ENCODE results near the gene KDM4B.

The KDM4B gene

GRCh38 chr19:4980067-4980466 is 11.2 kb downstream of the KDM4B start:
- no peak for DNase-seq (ENCODE audit: low read depth, low spot score)
- no peak for TF ChIP-seq CTCF (IDR thresholded peaks at IDR 0.05; ENCODE audit: low read depth, low read length)
- in situ Hi-C loops (cut with HindIII; ENCODE audit: low sequenced_read_pairs), result no loop called here
- H3K4me3 ChIP-seq (ENCODE audit: low read depth, low read length), result no peak overlapping the region

GRCh38 chr19:4980838-4981680 is 12.1 kb downstream of the KDM4B start:
- H3K4me3 ChIP-seq (ENCODE audit: low read depth, low read length), result no peak overlapping the region
- no peak for DNase-seq (ENCODE audit: low read depth, low spot score)
- no peak for TF ChIP-seq CTCF (IDR thresholded peaks at IDR 0.05; ENCODE audit: low read depth, low read length)
- in situ Hi-C loops (cut with HindIII; ENCODE audit: low sequenced_read_pairs), result no loop called here

GRCh38 chr19:4981681-4981958 is 12.7 kb downstream of the KDM4B start:
- TF ChIP-seq CTCF (IDR thresholded peaks at IDR 0.05; ENCODE audit: low read depth, low read length), result no peak

DNA sequence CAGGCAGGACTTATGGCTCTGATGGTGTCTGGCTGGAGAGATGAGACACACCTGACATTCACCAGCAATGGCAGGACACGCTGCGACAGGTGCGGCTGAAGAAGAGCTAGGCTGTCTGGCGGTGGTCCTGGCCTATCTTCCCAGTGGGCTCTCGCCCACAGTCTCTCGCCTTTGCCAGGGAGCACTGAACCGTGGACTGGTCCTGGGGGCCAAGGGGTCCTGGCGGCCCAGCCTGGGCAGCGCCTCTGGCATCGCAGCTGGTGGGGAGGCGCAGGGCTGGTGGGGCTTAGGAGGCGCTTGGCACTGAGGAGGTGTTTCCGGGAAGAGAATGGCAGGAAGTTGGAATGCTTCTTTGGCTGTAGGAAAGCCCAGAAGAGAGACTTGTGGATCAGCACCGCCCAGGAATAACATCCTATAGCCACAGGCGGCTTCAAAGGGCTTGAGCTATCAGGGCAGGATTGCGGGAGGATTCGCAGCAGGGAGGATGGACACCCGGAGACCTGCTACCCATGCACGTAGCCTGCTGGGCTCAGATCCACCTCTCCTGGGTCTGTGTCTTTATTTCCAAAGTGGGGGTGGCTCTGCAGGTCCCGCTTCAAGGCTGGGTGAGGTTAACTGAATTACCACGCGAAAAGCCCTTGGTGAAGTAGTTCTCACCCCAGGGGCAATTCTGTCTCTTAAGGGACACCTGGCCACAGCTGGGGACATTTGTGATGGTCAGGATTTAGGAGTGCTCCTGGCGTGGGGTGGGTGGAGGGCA is 14.6 kb downstream of the KDM4B start:
- in situ Hi-C loops (cut with HindIII; ENCODE audit: low sequenced_read_pairs), result no loop called here
- H3K4me3 ChIP-seq (ENCODE audit: low read depth, low read length), result no peak overlapping the region
- no peak for DNase-seq (ENCODE audit: low read depth, low spot score)
- no peak for TF ChIP-seq CTCF (IDR thresholded peaks at IDR 0.05; ENCODE audit: low read depth, low read length)

More at GRCh38 chr19:4981681-4981958, 12.7 kb downstream of the KDM4B start:
- in situ Hi-C loops (cut with HindIII; ENCODE audit: low sequenced_read_pairs), result no loop called here
- H3K4me3 ChIP-seq (ENCODE audit: low read depth, low read length), result no peak overlapping the region
- no peak for DNase-seq (ENCODE audit: low read depth, low spot score)

GRCh38 chr19:4984106-4984380 is 15.1 kb downstream of the KDM4B start:
- DNase-seq (ENCODE audit: low read depth, low spot score), result no peak
- no peak overlapping the region for H3K4me3 ChIP-seq (ENCODE audit: low read depth, low read length)
- in situ Hi-C loops (cut with HindIII; ENCODE audit: low sequenced_read_pairs), result no loop called here
- TF ChIP-seq CTCF (IDR thresholded peaks at IDR 0.05; ENCODE audit: low read depth, low read length), result no peak

DNA sequence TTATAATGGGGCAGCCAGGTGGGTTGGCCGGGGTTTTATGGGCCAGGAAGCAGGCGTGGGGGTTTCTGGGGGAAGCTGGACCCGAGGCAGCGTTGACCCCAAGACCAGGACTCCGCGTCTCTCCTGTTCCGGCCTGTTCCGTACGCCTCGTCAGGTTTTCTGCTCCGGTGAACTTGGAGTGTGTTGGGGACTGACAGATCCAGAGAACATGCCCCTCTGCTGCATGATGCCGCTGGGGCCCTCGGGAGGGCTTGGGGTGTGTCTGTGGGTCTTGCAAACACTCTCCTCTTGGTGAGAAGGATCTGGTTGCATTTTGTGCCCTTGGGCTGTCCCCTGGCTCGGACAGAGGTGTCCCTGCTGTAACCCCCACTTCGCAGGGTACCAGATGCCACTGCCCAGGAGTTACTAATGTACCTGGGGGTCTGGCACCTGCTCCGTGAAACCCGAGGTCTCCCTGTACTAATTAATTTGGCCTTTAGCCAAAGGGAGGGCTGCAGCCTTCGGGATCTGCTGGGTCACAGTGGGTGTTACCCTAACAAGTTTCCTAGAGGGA is 15.6 kb downstream of the KDM4B start:
- no peak for DNase-seq (ENCODE audit: low read depth, low spot score)
- no peak for TF ChIP-seq CTCF (IDR thresholded peaks at IDR 0.05; ENCODE audit: low read depth, low read length)
- H3K4me3 ChIP-seq (ENCODE audit: low read depth, low read length), result no peak overlapping the region
- in situ Hi-C loops (cut with HindIII; ENCODE audit: low sequenced_read_pairs), result no loop called here
